Measurements from ENCODE around the gene RAPGEF3. TPM values are rescaled to one million over a fixed set of nuclear protein-coding genes. Genes with fewer than 3 reads are reported as not detected.

Gene RAPGEF3
- total and polyA plus RNA-seq, 4 donors = 1.3 to 4.3 (median 1.4) TPM

DNA sequence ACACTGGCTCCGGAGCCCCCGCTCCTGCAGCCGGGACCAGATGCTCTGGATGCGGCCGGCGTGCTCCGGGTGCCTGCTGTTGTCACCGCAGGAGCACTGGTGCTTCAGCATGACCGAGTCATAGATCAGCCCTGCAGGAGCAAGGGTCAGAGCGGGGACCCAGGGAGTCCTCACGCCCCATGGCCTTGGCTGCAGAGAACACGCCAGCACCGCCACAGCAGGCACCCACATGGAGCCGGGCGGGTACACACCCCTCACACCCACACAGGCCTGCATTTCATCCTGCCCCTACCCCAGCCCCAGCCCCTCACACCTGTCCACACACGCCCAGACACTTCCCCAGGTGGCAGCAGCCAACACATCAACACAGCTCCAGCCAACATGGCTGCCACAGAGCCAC lies 33.2 kb upstream of the RAPGEF3 start:
- Histone ChIP-seq H3K4me3 (ENCODE audit: low read depth in 1 of 3, low read length in 3 of 3) (no peak overlapping the region), H3K27ac (ENCODE audit: low read depth in 1 of 2, low read length in 2 of 2) (no peak overlapping the region), H3K27me3 (ENCODE audit: control insufficient read depth in 4 of 4, insufficient read depth in 4 of 4, low read length in 3 of 4) (no peaks in the 10 kb centered on the region), H3K36me3 (ENCODE audit: control insufficient read depth in 4 of 4, insufficient read depth in 3 of 4, low read depth in 1 of 4, low read length in 3 of 4) (peaks cover 2 to 30% (median 3%) of the 10 kb centered on the region in 4 donors), H3K4me1 (ENCODE audit: control insufficient read depth in 4 of 4, insufficient read depth in 4 of 4, low read length in 3 of 4) (no peaks in the 10 kb centered on the region), H3K9ac (ENCODE audit: low read depth in 1 of 2, low read length in 2 of 2) (no peak overlapping the region), H3K9me3 (ENCODE audit: control insufficient read depth in 4 of 4, low read length in 3 of 4) (no peaks in the 10 kb centered on the region)
- no peak for TF ChIP-seq SP1 (IDR thresholded peaks at IDR 0.05)
- 94% methylated on average over 16 of the region's 16 CpGs for WGBS
- no peak for DNase-seq (ENCODE audit: low spot score)

DNA sequence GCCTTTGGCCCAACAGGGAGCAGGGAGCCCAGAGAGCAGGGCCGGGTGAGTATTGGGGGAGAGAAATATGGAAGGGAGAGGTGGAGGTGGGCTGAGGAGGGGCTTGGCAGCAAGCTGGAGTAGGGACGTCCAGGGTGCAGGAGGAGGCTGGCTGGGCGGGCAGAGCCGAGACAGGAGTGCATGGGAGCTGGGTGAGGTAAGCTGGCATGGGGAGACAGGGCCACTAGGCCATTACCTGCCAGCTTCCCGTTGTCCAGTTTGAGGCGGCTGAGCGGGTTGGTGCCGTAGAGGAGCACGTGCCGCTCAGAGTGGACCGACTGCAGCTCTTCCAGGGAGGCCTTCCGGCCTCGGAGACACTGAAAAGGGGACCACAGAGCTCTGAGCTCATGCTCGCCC lies 32.7 kb upstream of the RAPGEF3 start:
- H3K9me3 ChIP-seq (ENCODE audit: control insufficient read depth in 4 of 4, low read length in 3 of 4) = no peaks in the 10 kb centered on the region
- H3K9ac ChIP-seq (ENCODE audit: low read depth in 1 of 2, low read length in 2 of 2) = no peak overlapping the region
- peaks cover 2 to 33% (median 3%) of the 10 kb centered on the region in 4 donors for H3K36me3 ChIP-seq (ENCODE audit: control insufficient read depth in 4 of 4, insufficient read depth in 3 of 4, low read depth in 1 of 4, low read length in 3 of 4)
- no peak overlapping the region for H3K4me3 ChIP-seq (ENCODE audit: low read depth in 1 of 3, low read length in 3 of 3)
- DNase-seq (ENCODE audit: low spot score) = no peak
- H3K27ac ChIP-seq (ENCODE audit: low read depth in 1 of 2, low read length in 2 of 2) = no peak overlapping the region
- no peaks in the 10 kb centered on the region for H3K4me1 ChIP-seq (ENCODE audit: control insufficient read depth in 4 of 4, insufficient read depth in 4 of 4, low read length in 3 of 4)
- no peaks in the 10 kb centered on the region for H3K27me3 ChIP-seq (ENCODE audit: control insufficient read depth in 4 of 4, insufficient read depth in 4 of 4, low read length in 3 of 4)
- WGBS = 96% methylated on average over 14 of the region's 14 CpGs
- TF ChIP-seq, protein P1, sequence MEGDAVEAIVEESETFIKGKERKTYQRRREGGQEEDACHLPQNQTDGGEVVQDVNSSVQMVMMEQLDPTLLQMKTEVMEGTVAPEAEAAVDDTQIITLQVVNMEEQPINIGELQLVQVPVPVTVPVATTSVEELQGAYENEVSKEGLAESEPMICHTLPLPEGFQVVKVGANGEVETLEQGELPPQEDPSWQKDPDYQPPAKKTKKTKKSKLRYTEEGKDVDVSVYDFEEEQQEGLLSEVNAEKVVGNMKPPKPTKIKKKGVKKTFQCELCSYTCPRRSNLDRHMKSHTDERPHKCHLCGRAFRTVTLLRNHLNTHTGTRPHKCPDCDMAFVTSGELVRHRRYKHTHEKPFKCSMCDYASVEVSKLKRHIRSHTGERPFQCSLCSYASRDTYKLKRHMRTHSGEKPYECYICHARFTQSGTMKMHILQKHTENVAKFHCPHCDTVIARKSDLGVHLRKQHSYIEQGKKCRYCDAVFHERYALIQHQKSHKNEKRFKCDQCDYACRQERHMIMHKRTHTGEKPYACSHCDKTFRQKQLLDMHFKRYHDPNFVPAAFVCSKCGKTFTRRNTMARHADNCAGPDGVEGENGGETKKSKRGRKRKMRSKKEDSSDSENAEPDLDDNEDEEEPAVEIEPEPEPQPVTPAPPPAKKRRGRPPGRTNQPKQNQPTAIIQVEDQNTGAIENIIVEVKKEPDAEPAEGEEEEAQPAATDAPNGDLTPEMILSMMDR (IDR thresholded peaks at IDR 0.05; ENCODE audit: low read depth, low read length, missing input control) = no peak
- TF ChIP-seq, protein P2, sequence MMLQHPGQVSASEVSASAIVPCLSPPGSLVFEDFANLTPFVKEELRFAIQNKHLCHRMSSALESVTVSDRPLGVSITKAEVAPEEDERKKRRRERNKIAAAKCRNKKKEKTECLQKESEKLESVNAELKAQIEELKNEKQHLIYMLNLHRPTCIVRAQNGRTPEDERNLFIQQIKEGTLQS (IDR thresholded peaks at IDR 0.05) = no peak
- no peak for TF ChIP-seq HNF4A (conservative IDR thresholded peaks at IDR 0.05)
- TF ChIP-seq FOXA1 (IDR thresholded peaks at IDR 0.05) = no peak
- TF ChIP-seq SP1 (IDR thresholded peaks at IDR 0.05) = no peak
- TF ChIP-seq RAD21 (IDR thresholded peaks at IDR 0.05) = no peak
- no peak for TF ChIP-seq HNF4G (IDR thresholded peaks at IDR 0.05)
- no peak for TF ChIP-seq TAF1 (conservative IDR thresholded peaks at IDR 0.05)
- TF ChIP-seq EGR1 (IDR thresholded peaks at IDR 0.05; ENCODE audit: low read depth in 2 of 2) = no peak
- no peak for TF ChIP-seq GABPA (IDR thresholded peaks at IDR 0.05 in 1 of 2, conservative IDR thresholded peaks at IDR 0.05 in 1 of 2)

DNA sequence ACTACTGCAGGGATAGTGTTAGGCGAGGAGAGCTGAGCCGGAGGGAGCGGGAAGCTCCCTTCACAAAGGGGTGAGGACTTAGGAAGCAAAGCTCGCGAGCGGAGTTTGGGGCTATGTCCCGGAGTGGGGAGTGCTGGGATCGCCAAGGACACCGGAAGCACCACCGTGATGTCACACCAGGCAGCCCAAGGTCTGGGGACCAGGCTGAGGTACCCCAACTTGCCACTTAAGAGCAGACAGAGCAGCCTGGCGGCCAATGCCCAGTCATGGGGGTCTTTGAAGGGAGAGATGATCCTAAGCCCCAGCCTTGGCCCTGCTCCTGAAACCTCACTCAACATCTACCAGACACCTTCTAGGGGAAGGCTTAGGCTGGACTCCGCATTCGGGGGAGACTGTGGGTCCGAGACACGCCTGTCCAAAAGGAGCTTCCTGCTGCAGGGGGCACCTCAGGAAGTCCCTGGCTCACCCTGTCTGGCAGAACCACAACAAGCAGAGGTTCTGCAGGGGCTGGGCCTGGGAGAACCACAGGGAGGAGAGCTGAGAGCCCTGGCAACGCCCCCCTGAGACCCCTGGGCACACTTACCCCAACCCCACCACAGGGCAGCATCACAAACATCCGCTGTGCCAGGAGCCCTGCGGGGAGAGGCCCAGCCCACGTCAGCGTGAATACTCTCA lies 32.1 kb upstream of the RAPGEF3 start:
- no peak for DNase-seq (ENCODE audit: low spot score)
- TF ChIP-seq RAD21 (IDR thresholded peaks at IDR 0.05) = no peak
- TF ChIP-seq EGR1 (IDR thresholded peaks at IDR 0.05; ENCODE audit: low read depth in 2 of 2) = no peak
- TF ChIP-seq SP1 (IDR thresholded peaks at IDR 0.05) = no peak
- TF ChIP-seq TAF1 (conservative IDR thresholded peaks at IDR 0.05) = no peak
- no peak for TF ChIP-seq RXRA (IDR thresholded peaks at IDR 0.05)
- no peak for TF ChIP-seq HNF4A (conservative IDR thresholded peaks at IDR 0.05)
- no peak for TF ChIP-seq FOXA1 (IDR thresholded peaks at IDR 0.05)
- TF ChIP-seq, protein P3, sequence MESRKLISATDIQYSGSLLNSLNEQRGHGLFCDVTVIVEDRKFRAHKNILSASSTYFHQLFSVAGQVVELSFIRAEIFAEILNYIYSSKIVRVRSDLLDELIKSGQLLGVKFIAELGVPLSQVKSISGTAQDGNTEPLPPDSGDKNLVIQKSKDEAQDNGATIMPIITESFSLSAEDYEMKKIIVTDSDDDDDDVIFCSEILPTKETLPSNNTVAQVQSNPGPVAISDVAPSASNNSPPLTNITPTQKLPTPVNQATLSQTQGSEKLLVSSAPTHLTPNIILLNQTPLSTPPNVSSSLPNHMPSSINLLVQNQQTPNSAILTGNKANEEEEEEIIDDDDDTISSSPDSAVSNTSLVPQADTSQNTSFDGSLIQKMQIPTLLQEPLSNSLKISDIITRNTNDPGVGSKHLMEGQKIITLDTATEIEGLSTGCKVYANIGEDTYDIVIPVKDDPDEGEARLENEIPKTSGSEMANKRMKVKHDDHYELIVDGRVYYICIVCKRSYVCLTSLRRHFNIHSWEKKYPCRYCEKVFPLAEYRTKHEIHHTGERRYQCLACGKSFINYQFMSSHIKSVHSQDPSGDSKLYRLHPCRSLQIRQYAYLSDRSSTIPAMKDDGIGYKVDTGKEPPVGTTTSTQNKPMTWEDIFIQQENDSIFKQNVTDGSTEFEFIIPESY (IDR thresholded peaks at IDR 0.05) = no peak
- no peak for TF ChIP-seq FOXA2 (IDR thresholded peaks at IDR 0.05)
- no peak for TF ChIP-seq JUND (IDR thresholded peaks at IDR 0.05)
- no peak for TF ChIP-seq YY1 (IDR thresholded peaks at IDR 0.05)
- TF ChIP-seq NR2F2 (IDR thresholded peaks at IDR 0.05) = no peak
- TF ChIP-seq HNF4G (IDR thresholded peaks at IDR 0.05) = no peak
- TF ChIP-seq, protein P2 (IDR thresholded peaks at IDR 0.05) = no peak
- TF ChIP-seq, protein P4, sequence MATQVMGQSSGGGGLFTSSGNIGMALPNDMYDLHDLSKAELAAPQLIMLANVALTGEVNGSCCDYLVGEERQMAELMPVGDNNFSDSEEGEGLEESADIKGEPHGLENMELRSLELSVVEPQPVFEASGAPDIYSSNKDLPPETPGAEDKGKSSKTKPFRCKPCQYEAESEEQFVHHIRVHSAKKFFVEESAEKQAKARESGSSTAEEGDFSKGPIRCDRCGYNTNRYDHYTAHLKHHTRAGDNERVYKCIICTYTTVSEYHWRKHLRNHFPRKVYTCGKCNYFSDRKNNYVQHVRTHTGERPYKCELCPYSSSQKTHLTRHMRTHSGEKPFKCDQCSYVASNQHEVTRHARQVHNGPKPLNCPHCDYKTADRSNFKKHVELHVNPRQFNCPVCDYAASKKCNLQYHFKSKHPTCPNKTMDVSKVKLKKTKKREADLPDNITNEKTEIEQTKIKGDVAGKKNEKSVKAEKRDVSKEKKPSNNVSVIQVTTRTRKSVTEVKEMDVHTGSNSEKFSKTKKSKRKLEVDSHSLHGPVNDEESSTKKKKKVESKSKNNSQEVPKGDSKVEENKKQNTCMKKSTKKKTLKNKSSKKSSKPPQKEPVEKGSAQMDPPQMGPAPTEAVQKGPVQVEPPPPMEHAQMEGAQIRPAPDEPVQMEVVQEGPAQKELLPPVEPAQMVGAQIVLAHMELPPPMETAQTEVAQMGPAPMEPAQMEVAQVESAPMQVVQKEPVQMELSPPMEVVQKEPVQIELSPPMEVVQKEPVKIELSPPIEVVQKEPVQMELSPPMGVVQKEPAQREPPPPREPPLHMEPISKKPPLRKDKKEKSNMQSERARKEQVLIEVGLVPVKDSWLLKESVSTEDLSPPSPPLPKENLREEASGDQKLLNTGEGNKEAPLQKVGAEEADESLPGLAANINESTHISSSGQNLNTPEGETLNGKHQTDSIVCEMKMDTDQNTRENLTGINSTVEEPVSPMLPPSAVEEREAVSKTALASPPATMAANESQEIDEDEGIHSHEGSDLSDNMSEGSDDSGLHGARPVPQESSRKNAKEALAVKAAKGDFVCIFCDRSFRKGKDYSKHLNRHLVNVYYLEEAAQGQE (IDR thresholded peaks at IDR 0.05) = no peak
- TF ChIP-seq GABPA (IDR thresholded peaks at IDR 0.05 in 1 of 2, conservative IDR thresholded peaks at IDR 0.05 in 1 of 2) = no peak
- TF ChIP-seq, protein P5, sequence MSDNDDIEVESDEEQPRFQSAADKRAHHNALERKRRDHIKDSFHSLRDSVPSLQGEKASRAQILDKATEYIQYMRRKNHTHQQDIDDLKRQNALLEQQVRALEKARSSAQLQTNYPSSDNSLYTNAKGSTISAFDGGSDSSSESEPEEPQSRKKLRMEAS (IDR thresholded peaks at IDR 0.05) = no peak

More for the DNA sequence above, 32.1 kb upstream of the RAPGEF3 start:
- Histone ChIP-seq H3K4me3 (ENCODE audit: low read depth in 1 of 3, low read length in 3 of 3) (no peak overlapping the region), H3K36me3 (ENCODE audit: control insufficient read depth in 4 of 4, insufficient read depth in 3 of 4, low read depth in 1 of 4, low read length in 3 of 4) (peaks cover 2 to 37% (median 3%) of the 10 kb centered on the region in 4 donors), H3K27me3 (ENCODE audit: control insufficient read depth in 4 of 4, insufficient read depth in 4 of 4, low read length in 3 of 4) (no peaks in the 10 kb centered on the region), H3K4me1 (ENCODE audit: control insufficient read depth in 4 of 4, insufficient read depth in 4 of 4, low read length in 3 of 4) (no peaks in the 10 kb centered on the region), H3K27ac (ENCODE audit: low read depth in 1 of 2, low read length in 2 of 2) (no peak overlapping the region), H3K9ac (ENCODE audit: low read depth in 1 of 2, low read length in 2 of 2) (no peak overlapping the region), H3K9me3 (ENCODE audit: control insufficient read depth in 4 of 4, low read length in 3 of 4) (no peaks in the 10 kb centered on the region)
- 93% methylated on average over 20 of the region's 20 CpGs for WGBS
